Activated naive CD8-positive, alpha-beta T cell treated with anti-CD3 and anti-CD28 coated beads, Interleukin-2, amount 50 U/mL, for 16 hours (primary cell): ENCODE measurements around the gene PELI2.

Experiments
- DNase-seq: peaks from one replicate; pipeline ENCODE4 v3.0.0-alpha.2; 2020; ENCODE audit warnings: low read depth, low spot score

The PELI2 gene, protein sequence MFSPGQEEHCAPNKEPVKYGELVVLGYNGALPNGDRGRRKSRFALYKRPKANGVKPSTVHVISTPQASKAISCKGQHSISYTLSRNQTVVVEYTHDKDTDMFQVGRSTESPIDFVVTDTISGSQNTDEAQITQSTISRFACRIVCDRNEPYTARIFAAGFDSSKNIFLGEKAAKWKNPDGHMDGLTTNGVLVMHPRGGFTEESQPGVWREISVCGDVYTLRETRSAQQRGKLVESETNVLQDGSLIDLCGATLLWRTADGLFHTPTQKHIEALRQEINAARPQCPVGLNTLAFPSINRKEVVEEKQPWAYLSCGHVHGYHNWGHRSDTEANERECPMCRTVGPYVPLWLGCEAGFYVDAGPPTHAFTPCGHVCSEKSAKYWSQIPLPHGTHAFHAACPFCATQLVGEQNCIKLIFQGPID

DNA sequence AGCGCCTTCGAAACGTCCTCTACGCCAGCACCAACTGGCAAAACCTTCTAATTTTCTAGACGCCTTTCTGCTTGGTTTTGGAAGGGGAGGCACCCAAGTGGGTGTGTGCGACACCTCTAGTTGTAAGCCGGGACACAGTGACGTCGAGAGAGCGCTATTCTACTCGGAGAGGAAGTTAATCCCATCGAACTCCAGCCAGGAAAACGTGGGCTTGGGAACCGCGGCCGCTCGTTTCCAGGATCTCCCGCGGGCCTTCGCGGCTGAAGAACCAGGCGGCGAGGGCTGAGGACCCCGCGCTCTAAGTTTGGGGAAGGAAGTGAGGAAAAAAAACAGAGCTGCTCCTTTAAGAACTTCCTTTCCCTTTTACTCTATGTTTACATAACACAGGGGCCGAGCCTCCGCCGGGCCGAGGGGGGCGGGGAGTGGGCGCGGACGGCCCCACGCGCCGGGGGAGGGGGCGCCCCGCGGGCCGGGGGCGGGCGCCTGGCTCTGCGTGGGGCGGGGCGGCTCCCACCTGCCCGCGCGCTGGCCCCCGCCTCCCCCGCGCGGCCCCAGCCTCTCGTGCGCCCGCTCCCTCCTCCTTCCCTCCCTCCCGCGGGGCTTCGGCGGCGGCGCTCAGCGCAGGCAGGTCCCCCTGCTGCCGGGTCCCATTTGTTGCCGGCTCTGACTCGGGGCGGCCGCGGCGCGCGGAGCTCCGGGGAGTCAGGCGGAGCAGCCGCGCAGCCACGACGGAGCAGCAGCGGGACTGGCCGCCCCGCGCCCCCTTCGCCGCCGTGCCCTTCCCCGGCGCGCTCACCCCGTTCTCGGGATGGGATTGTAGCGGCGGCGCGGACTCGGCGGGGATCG, at the start of gene PELI2:
Gene PELI2, plus strand, starts transcription at position 647 of the 846 bp plus-strand sequence. CDS start 250 bp downstream, outside the sequence.
- peak; percentile 47 for DNase-seq

DNA sequence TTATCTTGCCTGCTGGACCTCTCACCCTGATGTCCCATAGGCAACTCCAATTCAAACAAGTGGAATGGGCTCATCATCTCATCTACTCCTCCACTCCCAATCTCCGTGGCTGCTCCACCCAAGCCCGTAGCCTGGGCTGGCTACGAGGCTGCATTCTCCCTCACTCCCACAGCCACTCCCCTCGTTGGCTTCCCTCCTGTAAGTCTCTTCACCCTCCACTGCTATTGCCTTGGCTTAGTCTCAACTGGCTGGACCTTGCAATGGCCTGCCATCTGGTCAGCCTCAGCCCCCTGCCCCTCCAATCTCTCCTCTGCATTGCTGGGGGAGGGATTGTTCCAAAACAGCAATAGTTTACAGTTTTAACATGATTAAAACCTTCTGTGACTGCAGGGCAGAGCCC, 44.4 kb upstream of the PELI2 start:
- no peak for DNase-seq

DNA sequence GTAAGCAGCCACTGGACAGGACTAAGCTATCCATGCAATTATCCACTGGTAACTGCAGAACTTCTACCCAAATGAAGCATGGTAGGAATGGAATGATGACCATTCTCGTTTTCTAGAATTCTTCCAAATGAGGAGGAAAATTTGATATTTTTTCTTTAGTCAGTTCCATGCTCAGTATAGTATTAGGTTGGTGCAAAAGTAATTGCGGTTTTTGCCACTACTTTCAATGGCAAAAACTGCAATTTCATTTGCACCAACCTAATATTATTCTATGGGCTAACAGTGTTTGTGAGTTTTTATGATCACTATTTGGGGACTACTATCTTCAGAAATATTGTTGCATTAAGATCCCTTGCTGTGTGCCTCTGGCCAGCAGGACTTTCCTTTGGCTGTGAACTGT, 42.9 kb upstream of the PELI2 start:
- no peak for DNase-seq

DNA sequence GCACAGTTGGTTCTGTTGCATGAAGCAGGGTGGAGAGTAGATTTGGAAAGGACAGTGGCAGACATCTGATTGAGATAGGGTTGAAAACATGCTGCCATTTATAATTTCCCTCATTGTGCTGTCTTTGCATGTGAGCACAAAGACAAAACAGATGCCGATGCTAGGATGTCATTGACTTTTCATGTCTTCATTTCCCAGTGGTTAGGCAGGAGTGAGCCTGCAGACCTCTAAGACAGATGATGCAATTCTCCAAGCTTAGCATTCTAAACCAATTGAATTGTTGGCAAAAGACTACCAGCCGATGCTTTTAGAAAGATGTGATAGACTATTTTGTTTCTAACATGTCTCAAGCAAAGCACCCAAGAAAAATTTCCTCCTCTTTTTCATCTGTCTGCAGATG, 37.1 kb upstream of the PELI2 start:
- no peak for DNase-seq

DNA sequence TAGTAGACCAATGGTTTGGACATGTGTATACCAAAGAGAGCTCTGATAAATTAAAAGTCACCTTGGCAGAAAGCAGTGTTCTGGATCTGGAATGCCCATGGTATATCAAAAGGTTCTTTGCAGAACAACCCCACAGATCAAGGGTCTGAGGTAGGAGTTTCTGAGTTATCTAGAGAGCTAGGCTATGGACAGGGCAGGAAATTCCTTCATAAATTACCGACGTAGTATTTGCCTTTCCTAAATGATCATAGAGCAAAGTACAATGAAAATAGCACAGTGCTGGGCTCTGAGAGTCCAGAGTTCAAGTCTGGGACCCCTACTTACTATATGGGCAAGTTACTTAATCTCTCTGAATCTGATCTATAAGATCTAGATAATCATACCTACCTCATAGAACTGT, 35.3 kb upstream of the PELI2 start:
- DNase-seq, result no peak

DNA sequence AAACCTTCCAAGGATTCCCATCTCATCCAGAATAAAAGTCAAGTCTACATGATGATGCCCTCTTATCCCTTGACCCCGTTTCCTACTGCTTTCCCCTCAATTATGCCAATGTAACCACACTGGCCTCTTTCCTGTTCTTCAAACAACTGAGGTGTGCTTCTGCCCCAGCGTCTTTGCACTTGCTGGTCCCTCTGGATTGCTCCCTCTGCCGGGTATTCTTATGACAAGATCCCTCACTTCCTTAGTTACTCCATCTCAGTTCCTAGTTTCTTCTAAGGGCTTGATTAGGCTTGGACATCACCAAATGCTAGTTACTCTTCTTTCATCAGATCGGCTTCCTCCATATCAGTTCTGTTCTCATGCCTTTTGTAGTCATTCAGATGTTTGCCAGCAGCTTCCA, 32.7 kb upstream of the PELI2 start:
- DNase-seq, result no peak

DNA sequence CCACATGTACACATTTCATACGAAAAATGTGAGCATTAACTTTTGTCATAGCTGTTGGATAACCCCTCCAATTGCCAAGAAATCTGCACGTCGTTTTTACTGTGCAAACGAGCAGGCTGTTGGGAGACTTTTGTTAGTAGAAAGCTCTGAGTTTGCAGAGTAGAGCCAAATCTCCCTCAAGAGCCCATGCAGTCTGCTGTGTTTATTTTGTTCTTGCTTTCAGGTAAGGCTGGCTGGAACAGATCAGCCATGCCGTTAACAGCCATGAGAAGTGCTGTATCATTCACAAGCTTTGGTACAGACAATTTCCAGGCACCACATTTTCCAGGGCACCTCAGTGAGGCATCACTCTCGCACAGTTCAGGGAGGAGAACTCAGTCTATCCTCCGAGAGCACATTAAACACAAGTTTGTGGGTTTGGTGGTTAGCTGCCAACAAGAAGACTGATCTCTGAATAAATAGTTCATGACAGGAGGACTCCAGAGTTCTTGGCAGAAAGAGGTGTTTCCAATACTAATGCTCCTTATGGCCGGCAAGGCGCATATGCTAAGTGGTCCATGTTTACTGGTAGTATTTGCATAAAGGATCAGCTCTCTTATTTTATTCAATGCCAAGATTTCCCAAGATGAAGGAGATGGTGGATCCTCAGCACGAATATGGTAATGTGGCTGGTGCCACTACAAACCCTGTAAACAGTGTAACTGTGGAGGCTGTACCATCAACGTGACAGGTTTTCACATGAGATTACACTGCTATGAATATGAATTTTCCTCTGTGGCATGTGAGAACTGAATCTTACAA, 30.3 kb upstream of the PELI2 start:
- DNase-seq, result no peak

DNA sequence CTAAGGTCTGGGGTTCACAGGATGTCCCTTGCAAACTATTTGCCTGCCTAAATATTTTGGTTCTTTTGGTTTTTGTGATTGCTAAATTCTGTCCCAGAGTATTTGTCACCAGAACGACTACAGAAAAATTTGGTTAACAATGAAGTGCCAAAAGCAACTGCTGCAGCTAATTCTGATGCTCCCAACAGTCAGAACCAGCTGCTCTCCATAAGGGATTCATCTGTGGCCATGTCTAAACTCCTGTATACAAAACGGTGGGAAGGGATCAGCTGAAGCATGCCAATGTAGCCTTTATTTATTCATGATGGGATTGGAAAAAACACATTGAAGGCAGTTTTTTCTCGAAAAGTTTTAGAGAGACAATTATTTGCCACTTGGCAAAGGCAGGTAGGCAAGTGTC, 29.3 kb upstream of the PELI2 start:
- DNase-seq, result no peak

DNA sequence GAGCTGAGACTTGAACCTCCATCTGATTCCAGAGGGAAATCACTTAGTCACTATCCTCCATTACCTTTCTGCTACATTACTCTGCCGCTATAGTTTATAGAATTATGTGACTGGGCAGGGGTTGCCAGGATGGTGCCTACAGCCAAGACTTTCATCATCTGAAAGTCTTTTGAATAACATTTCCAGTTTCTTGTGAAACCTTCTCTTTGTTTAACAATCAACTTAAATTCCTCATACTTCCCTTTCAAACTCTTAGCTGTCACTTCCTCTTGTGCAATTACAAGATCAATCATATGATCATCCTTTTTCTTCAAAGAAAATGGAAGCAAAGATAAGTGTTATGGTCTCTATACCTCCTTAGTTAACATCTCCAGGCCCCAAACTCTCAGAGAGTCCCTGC, 25.4 kb upstream of the PELI2 start:
- DNase-seq, result no peak

DNA sequence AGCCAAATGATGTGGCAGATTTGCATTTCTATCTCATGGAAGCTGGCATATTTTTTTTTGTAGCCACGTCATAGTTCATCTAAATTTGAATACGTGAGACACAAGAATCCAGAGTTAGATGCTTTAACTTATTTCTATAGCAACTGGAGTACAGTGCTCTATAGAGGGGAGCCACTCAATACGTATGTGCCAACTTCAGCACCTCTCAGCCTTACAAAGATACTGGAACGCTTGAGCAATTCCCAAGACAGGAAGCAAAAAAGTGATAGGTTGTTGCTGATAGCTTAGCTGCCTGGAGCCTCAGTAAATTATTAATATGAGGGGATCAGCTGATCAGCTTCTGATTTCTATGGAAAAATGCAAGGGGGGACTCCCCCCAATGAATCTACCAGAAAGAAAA, 24.1 kb upstream of the PELI2 start:
- no peak for DNase-seq

DNA sequence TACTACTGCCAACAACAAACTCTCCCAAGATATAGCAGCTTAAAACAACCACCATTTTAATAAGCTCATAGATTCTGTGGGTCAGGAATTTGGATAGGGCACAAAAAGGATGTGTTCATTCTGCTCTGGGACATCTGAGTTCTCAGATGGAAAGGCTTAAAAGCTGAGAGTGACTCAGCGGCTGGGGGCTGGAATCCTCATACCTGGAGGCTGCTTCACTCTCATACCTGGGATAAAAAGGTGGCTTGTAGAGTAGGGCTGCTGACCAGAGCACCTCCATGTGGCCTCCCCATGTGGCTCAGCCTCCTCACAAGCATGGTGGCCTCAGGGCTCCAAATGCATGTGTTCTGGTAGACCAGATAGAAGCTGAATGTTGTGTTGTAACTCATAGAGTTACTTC, 20.2 kb upstream of the PELI2 start:
- DNase-seq, result no peak

DNA sequence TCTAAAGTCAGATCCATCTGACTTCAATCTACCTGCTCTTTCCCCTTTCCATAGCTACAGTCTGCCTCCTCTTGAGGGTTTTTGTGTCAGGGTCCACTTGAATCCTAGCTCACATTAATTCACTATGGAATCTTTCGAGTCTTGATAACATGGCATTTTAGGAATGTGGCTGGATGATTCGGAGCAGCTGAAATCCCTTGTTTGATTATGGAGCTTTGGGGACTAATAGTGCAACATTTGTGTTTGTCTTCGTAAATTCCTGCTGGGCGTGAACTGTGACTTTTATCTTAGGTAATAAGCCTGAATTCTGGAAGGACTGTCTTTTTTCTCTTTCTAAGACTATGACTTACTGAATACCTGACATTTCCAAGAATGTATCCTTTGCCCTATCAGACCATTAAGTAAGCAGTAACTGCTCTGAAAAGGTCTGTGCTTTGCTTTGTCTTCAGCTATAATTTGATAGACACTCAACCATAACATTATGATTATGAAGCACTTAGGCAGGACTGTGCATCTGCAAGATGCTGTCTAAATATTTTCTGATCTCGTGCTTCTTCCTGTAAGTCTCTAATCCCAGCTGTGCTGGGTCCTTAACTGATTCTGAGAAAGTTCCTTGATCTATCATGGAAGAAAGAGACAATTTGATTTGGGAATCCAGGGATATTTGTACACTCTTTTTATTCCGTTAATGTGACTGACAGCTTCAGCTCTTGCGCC, 19.0 kb upstream of the PELI2 start:
- DNase-seq, result no peak

DNA sequence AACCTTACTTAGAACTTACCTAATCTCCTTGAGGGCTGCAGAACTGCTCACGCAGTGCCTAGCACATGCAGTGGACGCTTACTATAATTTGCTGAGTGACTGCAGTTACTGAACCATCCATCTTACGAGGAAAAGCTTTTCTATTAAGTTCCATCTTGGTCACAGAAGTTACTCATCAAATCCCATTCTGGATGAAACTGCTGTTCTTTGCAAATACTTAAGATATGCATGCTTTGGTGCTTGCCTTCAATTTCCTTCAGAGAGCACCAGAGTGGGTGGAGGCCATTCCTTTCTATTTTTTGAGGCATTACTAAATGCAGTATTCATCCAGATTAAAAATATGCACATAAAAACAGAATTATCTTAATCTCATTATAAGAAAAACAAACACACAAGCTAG, 17.7 kb upstream of the PELI2 start:
- no peak for DNase-seq

DNA sequence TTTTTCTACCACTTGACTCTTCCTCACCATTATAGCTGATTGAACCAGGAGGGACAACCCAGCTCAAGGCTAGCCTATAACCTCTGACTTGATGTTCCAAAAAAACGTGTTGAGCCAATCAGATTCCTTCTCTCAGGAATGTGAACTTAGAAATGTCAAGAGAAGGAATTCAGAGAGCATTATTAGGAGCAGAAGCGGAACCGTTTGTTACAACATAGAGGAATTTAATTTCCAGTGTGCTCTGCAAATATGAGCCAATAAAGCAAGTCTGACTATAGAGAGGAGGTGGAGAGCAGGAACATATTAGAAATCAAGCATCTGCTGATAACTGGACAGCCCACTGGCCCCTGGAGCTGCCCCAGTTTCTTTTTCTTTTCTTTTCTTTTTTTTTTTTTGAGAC, 15.3 kb upstream of the PELI2 start:
- DNase-seq, result no peak

DNA sequence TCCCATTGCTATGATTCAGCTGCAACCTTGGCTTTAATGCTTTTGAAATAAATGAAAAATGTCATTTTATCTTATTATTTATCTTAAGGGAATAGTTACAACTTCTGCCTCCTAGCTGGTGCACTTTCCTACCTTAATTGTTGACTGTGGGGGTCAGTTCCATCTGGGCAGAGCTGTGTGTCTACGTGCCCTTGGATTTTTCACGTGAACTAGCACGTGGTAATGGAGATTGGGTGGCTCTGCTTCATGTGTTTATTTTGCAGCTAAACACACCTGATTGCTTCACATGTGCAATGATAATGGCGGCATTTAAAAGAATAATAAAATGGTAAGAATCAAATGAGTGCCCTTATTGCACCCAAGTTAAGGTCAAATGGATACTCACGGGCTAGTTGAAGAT, 10.6 kb upstream of the PELI2 start:
- no peak for DNase-seq

DNA sequence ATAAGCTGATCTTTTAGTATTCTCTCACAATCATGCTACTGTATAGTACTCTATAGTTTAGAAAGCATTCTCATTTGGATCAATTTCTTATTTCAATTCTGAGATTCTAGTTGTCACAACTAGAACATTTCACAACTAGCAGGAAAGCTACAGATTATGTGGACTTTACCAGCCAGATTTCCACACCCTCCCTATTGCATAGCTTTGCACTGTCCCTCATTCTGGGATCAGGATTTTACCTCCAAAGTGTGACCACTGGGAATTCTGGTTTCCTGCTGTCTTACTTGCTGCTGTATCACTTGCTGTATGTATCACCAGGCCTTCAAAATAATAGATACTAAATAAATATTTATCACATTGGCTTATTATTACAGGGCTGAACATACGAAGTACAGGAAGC, 10.2 kb upstream of the PELI2 start:
- DNase-seq, result no peak

DNA sequence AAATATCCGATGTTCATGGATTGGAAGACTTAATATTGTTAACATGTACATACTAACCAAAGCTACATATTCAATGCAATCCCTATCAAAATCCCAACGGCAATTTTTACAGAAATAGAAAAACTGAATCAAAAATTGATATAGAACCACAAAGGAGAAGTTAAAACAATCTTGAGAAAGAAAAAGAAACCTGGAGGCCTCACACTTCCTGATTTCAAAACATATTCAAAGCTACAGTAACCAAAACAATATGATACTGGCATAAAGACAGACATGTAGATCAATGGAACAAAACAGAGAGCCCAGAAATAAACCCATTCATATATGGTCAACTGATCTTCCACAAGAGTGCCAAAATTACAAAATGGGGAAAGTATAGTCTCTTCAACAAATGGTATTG, 5.4 kb upstream of the PELI2 start:
- DNase-seq, result no peak

DNA sequence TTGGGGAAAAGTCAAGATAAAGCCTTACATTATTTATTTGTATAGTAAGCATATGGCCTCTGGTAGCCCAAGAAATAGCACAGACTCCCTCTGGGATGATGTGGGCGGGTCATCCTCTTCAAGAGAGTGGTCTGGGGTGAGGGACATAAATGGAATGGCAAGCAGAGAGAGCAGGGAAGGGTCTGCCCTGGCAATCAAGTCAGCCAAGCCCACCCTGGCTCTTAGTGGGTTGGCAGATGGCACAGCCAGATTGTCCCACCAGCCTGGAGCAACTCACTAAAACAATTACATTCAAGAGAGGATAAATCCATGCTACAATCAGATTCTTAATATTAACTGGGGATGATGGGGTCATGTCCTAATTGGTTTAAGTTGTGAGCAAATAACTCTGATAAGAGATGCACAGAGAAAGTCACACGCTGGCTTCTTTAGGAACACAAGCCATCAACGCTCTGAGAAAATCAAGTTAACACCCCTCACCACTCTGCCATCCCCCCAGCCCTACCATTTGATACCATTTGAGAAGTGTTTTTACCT, 2.8 kb upstream of the PELI2 start:
- DNase-seq, result no peak

DNA sequence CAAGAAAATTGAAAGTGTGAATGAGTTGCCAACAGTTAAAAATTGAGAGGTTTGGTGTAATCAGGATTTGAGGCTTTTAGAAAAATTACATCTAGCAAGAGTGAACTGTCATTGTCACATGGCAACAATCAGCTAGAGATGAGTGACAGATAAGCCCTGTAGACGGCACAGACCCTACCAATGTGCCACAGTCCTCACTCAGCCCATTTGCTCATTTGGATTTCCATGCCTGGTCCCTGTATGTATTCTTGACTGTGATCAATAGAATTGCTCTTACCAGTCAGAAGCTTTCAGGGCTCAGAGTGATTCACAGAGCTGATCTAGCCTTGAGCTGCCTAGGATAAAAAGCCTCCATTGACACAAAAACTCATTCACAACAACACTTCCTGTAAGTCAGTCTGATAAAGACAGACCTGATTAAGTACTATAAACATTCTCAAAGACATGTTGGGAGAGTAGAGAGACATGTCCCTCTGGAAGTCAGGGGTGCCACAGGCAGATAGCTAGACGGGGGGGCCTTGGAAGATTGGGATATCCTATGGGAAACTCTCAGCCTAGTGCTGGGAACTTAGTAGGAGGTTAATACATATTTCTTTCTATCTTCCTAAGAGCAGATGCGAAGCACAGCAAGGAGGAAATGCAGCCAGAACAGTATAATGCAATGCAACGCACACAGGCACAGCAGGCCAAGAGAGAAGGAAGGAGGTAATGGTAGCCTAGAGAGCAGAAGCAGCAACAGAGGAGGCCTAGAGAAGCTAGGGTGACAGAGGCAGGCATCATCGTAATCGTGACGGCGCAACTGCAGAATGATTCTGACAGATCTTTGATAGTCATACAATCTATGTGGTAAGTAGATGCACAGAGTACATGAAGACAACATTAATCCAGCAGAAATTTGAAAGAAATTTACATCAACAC, 2.0 kb upstream of the PELI2 start:
- no peak for DNase-seq

DNA sequence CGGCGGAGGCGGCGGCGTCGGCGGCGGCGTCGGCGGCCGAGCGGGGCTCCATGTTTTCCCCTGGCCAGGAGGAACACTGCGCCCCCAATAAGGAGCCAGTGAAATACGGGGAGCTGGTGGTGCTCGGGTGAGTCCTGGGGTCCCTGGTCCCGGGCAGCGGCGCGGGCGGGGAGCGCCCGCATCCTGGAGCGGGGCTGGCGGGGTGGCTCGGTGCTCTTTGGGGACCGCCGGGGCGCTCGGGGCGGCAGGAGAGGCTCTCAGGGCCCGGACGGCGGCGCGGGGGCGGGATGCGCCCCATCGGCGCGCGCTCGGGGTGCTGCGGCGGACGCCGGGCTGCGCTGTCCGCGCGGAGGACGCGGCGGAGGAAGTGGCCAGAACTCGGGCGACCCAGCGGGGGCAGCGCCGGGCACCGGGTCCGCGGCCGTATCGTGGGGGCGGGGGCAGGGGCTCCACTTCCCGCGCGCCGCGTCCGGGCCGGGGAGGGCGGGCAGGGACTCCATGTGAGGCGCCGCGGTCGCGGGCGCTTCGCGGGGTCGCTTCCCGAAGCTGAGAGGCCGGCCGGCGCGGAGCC, 485 bp downstream of the PELI2 start:
- no peak for DNase-seq
